ENCODE data around the gene ARL4A. TPM values are rescaled to one million over a fixed set of nuclear protein-coding genes. Genes with fewer than 3 reads are reported as not detected.

ARL4A gene
- total and polyA plus RNA-seq, 9 of the 15 experiments (the other 6 are each of a cell fraction or from before 2014, with no cell fraction given), result 118 to 688 (median 172) TPM

GRCh38 chr7:12727455-12728191, 40.2 kb downstream of the ARL4A start (continued):
- TF ChIP-seq RBFOX2 (IDR thresholded peaks at IDR 0.05; ENCODE audit: low read depth, low read length) (no peak), BRCA1 (IDR thresholded peaks at IDR 0.05) (no peak), BRCA1 (CRISPR knock-in tag; IDR thresholded peaks at IDR 0.05) (no peak), ZC3H8 (IDR thresholded peaks at IDR 0.05) (no peak), ZC3H4 (CRISPR knock-in tag; IDR thresholded peaks at IDR 0.05; ENCODE audit: borderline replicate concordance) (no peak), KLF13 (tag; IDR thresholded peaks at IDR 0.05; ENCODE audit: borderline replicate concordance, low read depth) (no peak), HMG20B (CRISPR knock-in tag; IDR thresholded peaks at IDR 0.05) (no peak), GABPA (tag; conservative IDR thresholded peaks at IDR 0.05; ENCODE audit: low read depth) (no peak), ZFX (CRISPR knock-in tag; IDR thresholded peaks at IDR 0.05) (no peak), CREM (IDR thresholded peaks at IDR 0.05; ENCODE audit: low read depth) (no peak), HOXB6 (CRISPR knock-in tag; IDR thresholded peaks at IDR 0.05; ENCODE audit: borderline replicate concordance) (no peak), HDAC8 (tag; IDR thresholded peaks at IDR 0.05) (no peak), E4F1 (CRISPR knock-in tag; IDR thresholded peaks at IDR 0.05; ENCODE audit: borderline replicate concordance) (no peak), HSF4 (CRISPR knock-in tag; IDR thresholded peaks at IDR 0.05; ENCODE audit: borderline replicate concordance) (no peak), SAFB2 (IDR thresholded peaks at IDR 0.05; ENCODE audit: borderline replicate concordance, low read depth, low read length, severe bottlenecking) (no peak), HDAC1 (IDR thresholded peaks at IDR 0.05) (no peak), PRPF4 (IDR thresholded peaks at IDR 0.05; ENCODE audit: insufficient read depth, low read depth, low read length, poor library complexity, severe bottlenecking) (no peak), E2F3 (CRISPR knock-in tag; IDR thresholded peaks at IDR 0.05) (no peak), XRCC4 (IDR thresholded peaks at IDR 0.05; ENCODE audit: extremely low read depth, insufficient read depth, insufficient read length) (no peak), SNRNP70 (optimal IDR thresholded peaks at IDR 0.05; ENCODE audit: low read depth, low read length) (no peak), IRF2 (CRISPR knock-in tag; IDR thresholded peaks at IDR 0.05) (no peak), MCM7 (IDR thresholded peaks at IDR 0.05) (no peak), ZNF280A (IDR thresholded peaks at IDR 0.05; ENCODE audit: low read depth, partially characterized antibody) (no peak)
